Keratinocyte (primary cell): ENCODE results near the gene AMBRA1. TPM values are rescaled to one million over a fixed set of nuclear protein-coding genes. Genes with fewer than 3 reads are reported as not detected.

Experiments
- DNase-seq: peaks from one replicate; pipeline ENCODE4 v3.0.0-alpha.2; 2011; ENCODE audit warnings: low read depth, missing footprints, low spot score
- FAIRE-seq: peaks from 2 replicates; lab custom pipeline; 2011; peaks lifted over from hg19 to GRCh38; lab: Jason Lieb, UNC
- H2AFZ ChIP-seq: 2 replicates; pipeline ENCODE4 v1.6.0; 2012; ENCODE audit warnings: low read length, control low read depth, inconsistent platforms; ENCODE audit not compliant: control insufficient read depth
- H3K27ac ChIP-seq: 2 replicates; pipeline ENCODE4 v1.5.1; 2011; ENCODE audit warnings: low read length; ENCODE audit not compliant: control insufficient read depth, insufficient read depth
- H3K27me3 ChIP-seq: 3 replicates; pipeline ENCODE4 v1.6.0; 2011; ENCODE audit warnings: low read length; ENCODE audit not compliant: control insufficient read depth, insufficient read depth; ENCODE audit errors: extremely low read depth
- H3K36me3 ChIP-seq, 2 experiments: 2 replicates in 1 of 2; 3 replicates in 1 of 2; pipeline ENCODE4 v1.5.1; 2011; ENCODE audit warnings: low read length in 2 of 2, mild to moderate bottlenecking in 1 of 2; ENCODE audit not compliant: control insufficient read depth in 2 of 2, insufficient read depth in 2 of 2; ENCODE audit errors: extremely low read depth in 1 of 2
- H3K4me1 ChIP-seq: 3 replicates; pipeline ENCODE4 v1.5.1; 2011; ENCODE audit warnings: low read length; ENCODE audit not compliant: control insufficient read depth, insufficient read depth; ENCODE audit errors: extremely low read depth
- H3K4me2 ChIP-seq: 3 replicates; pipeline ENCODE4 v1.6.0; 2011; ENCODE audit warnings: low read depth, low read length; ENCODE audit not compliant: control insufficient read depth, insufficient read depth; ENCODE audit errors: extremely low read depth
- H3K4me3 ChIP-seq, 3 experiments: fragments of 200-600 bp in 1 of 3; sonication (generic) in 1 of 3; 2 replicates in 2 of 3; 3 replicates in 1 of 3; pipeline ENCODE4 v1.5.1; 2011 to 2016; ENCODE audit warnings: low read length in 3 of 3, mild to moderate bottlenecking in 3 of 3, control low read depth in 2 of 3, inconsistent platforms in 1 of 3, low read depth in 1 of 3, mixed read lengths in 1 of 3, mixed run types in 1 of 3, moderate library complexity in 1 of 3; ENCODE audit not compliant: control insufficient read depth in 2 of 3, insufficient read depth in 2 of 3; ENCODE audit errors: extremely low read depth in 1 of 3
- H3K79me2 ChIP-seq: 2 replicates; pipeline ENCODE4 v1.6.0; 2012; ENCODE audit warnings: low read length; ENCODE audit not compliant: control insufficient read depth, insufficient read depth
- H3K9ac ChIP-seq: 3 replicates; pipeline ENCODE4 v1.6.0; 2011; ENCODE audit warnings: low read length; ENCODE audit not compliant: control insufficient read depth, insufficient read depth; ENCODE audit errors: extremely low read depth
- H3K9me1 ChIP-seq: 3 replicates; pipeline ENCODE4 v1.6.0; 2011; ENCODE audit warnings: low read length; ENCODE audit not compliant: control insufficient read depth, insufficient read depth; ENCODE audit errors: extremely low read depth
- H3K9me3 ChIP-seq: 2 replicates; pipeline ENCODE4 v1.5.1; 2012; ENCODE audit warnings: low read depth, low read length; ENCODE audit not compliant: control insufficient read depth
- H4K20me1 ChIP-seq: 3 replicates; pipeline ENCODE4 v1.6.0; 2011; ENCODE audit warnings: low read length; ENCODE audit not compliant: control insufficient read depth, insufficient read depth; ENCODE audit errors: extremely low read depth
- EZH2 ChIP-seq: IDR thresholded peaks from one replicate; pipeline ENCODE4 v1.6.1; 2012; ENCODE audit warnings: inconsistent platforms, mild to moderate bottlenecking, low read length, moderate library complexity
- dilution Hi-C: fragments of 300-500 bp; cut with MboI; formaldehyde crosslinking; loops from one replicate; pipeline ENCODE4 v1.7.0; 2020; ENCODE audit warnings: low sequenced_read_pairs; ENCODE audit not compliant: extremely low pct_ligation_motif_present
- polyA plus RNA-seq, 5 experiments: library from polyadenylated mRNA; depleted of rRNA in 3 of 5; stranded (reverse) in 3 of 5; stranded (forward) in 1 of 5; unstranded in 1 of 5; fragments of >200 nt; gene quantifications; 1 replicate in 1 of 5; 2 replicates in 3 of 5; 3 replicates in 1 of 5; pipeline versions ENCODE4 v1.2.1 to v1.2.3, GENCODE V29; 2011 to 2012; ENCODE audit warnings: missing spikeins in 2 of 5, low read depth in 1 of 5, low replicate concordance in 1 of 5
- TF ChIP-seq, protein P1 (sequence below), 3 experiments: IDR thresholded peaks in 1 of 3; conservative IDR thresholded peaks in 1 of 3; optimal IDR thresholded peaks in 1 of 3; 2 replicates in 2 of 3; 3 replicates in 1 of 3; pipeline versions ENCODE3 to v1.5.1; 2011; ENCODE audit warnings: low read length in 3 of 3, mild to moderate bottlenecking in 3 of 3, moderate library complexity in 2 of 3, control low read depth in 1 of 3, inconsistent platforms in 1 of 3; ENCODE audit not compliant: insufficient read depth in 2 of 3; ENCODE audit errors: extremely low read depth in 1 of 3

Gene AMBRA1
- polyA plus RNA-seq, 1 donor (not counting 4 experiments of a cell fraction or from before 2014, with no cell fraction given), result 10.5 TPM

DNA sequence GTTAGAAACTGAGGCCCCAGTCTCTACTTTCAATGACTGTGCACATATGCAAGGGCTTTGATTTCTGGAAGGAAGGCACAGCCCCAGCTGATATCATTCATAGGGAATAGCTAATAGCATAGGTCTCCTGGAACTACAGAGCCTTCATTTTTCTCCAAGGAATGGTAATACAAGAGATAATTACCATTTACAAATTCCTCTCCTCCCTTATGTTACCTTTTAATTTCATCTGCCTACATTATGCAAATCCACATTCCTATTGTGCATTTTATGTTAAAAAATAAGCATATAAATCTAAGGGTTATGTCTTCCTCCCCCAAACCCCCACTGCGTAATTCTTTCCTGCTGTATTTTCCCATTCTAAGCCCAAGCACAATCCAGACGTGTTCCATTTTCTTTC lies 94.9 kb downstream of the AMBRA1 start:
- no peaks in the 10 kb centered on the region for H3K79me2 ChIP-seq
- peaks cover 9% of the 10 kb centered on the region for H3K4me1 ChIP-seq
- no peaks in the 10 kb centered on the region for H3K9me1 ChIP-seq
- DNase-seq, result no peak
- no peak overlapping the region for H3K4me3 ChIP-seq
- no peak overlapping the region for H3K27ac ChIP-seq
- FAIRE-seq, result no peak
- H3K4me2 ChIP-seq, result no peak overlapping the region
- H3K36me3 ChIP-seq, result peaks cover 2 to 4% of the 10 kb centered on the region in 2 experiments
- no peaks in the 10 kb centered on the region for H3K9me3 ChIP-seq
- H4K20me1 ChIP-seq, result no peaks in the 10 kb centered on the region
- no peaks in the 10 kb centered on the region for H3K27me3 ChIP-seq
- TF ChIP-seq EZH2, result no peak
- TF ChIP-seq, protein P1, sequence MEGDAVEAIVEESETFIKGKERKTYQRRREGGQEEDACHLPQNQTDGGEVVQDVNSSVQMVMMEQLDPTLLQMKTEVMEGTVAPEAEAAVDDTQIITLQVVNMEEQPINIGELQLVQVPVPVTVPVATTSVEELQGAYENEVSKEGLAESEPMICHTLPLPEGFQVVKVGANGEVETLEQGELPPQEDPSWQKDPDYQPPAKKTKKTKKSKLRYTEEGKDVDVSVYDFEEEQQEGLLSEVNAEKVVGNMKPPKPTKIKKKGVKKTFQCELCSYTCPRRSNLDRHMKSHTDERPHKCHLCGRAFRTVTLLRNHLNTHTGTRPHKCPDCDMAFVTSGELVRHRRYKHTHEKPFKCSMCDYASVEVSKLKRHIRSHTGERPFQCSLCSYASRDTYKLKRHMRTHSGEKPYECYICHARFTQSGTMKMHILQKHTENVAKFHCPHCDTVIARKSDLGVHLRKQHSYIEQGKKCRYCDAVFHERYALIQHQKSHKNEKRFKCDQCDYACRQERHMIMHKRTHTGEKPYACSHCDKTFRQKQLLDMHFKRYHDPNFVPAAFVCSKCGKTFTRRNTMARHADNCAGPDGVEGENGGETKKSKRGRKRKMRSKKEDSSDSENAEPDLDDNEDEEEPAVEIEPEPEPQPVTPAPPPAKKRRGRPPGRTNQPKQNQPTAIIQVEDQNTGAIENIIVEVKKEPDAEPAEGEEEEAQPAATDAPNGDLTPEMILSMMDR (optimal IDR thresholded peaks at IDR 0.05 in 1 of 3, IDR thresholded peaks at IDR 0.05 in 1 of 3, conservative IDR thresholded peaks at IDR 0.05 in 1 of 3; ENCODE audit: extremely low read depth in 1 of 3, insufficient read depth in 2 of 3, low read length in 3 of 3), result no peak
- dilution Hi-C loops, result no loop called here
- no peak overlapping the region for H2AFZ ChIP-seq
- no peak overlapping the region for H3K9ac ChIP-seq

DNA sequence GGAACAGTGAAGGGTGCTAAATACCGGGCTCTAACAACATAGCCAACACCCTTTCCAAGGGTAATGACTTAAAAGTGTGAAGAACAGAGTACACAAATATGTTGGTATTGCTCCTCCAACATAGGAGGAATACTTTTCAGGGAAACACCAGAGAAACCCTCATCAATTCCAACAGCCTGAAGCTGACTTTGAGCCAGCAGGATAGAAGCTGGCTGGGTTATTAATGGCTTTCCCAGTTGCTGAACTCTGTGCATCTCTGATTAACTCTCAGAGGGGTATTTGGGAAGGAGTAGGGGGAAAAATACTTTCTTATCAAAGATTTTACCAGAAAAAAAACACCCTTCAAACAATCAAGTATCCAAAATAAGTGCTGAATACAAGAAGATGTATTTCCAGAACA lies 95.6 kb downstream of the AMBRA1 start:
- Histone ChIP-seq H3K36me3 (peaks cover 4 to 5% of the 10 kb centered on the region in 2 experiments), H3K27ac (no peak overlapping the region), H3K27me3 (no peaks in the 10 kb centered on the region), H3K9me3 (no peaks in the 10 kb centered on the region), H4K20me1 (no peaks in the 10 kb centered on the region), H3K9me1 (no peaks in the 10 kb centered on the region), H3K4me1 (peaks cover 7% of the 10 kb centered on the region), H3K4me3 (no peak overlapping the region), H2AFZ (no peak overlapping the region), H3K79me2 (no peaks in the 10 kb centered on the region), H3K4me2 (no peak overlapping the region), H3K9ac (no peak overlapping the region)
- FAIRE-seq, result no peak
- dilution Hi-C loops, result no loop called here
- no peak for TF ChIP-seq EZH2
- TF ChIP-seq, protein P1 (optimal IDR thresholded peaks at IDR 0.05 in 1 of 3, IDR thresholded peaks at IDR 0.05 in 1 of 3, conservative IDR thresholded peaks at IDR 0.05 in 1 of 3; ENCODE audit: extremely low read depth in 1 of 3, insufficient read depth in 2 of 3, low read length in 3 of 3), result no peak
- DNase-seq, result no peak
